Heart right ventricle (tissue), 16 donors: ENCODE results near the gene LCN1. TPM values are rescaled to one million over a fixed set of nuclear protein-coding genes. Genes with fewer than 3 reads are reported as not detected.

ENCODE experiments used
- ATAC-seq, 8 donors: fragments of 200-7000 bp; cut with Tn5 transposase; one replicate each; pipeline ENCODE4 v1.9.1; 2020; ENCODE audit warnings: mild to moderate bottlenecking in 8 of 8, moderate library complexity in 8 of 8, moderate number of reproducible peaks in 1 of 8
- DNase-seq, 2 donors: peaks; one replicate each; pipeline ENCODE4 v3.0.0-alpha.2; 2020
- H3K27ac ChIP-seq, 10 donors: fragments of 200-600 bp; sonication (generic) in 2 of 10; one replicate each; pipeline versions ENCODE4 v1.5.0 to v1.8.0; 2020 to 2022; ENCODE audit warnings: mild to moderate bottlenecking in 3 of 10
- H3K27me3 ChIP-seq, 7 donors: fragments of 200-600 bp; one replicate each; pipeline ENCODE4 v1.8.0; 2021 to 2022; ENCODE audit warnings: mild to moderate bottlenecking in 2 of 7
- H3K36me3 ChIP-seq, 9 donors: fragments of 200-600 bp; sonication (generic) in 1 of 9; one replicate each; pipeline versions ENCODE4 v1.5.0 to v1.8.0; 2020 to 2022; ENCODE audit warnings: mild to moderate bottlenecking in 2 of 9
- H3K4me1 ChIP-seq, 9 donors: fragments of 200-600 bp; sonication (generic) in 1 of 9; one replicate each; pipeline versions ENCODE4 v1.5.0 to v1.8.0; 2020 to 2022; ENCODE audit warnings: mild to moderate bottlenecking in 4 of 9
- H3K4me3 ChIP-seq, 10 donors: fragments of 200-600 bp; sonication (generic) in 2 of 10; one replicate each; pipeline versions ENCODE4 v1.5.0 to v1.8.0; 2020 to 2022; ENCODE audit warnings: mild to moderate bottlenecking in 7 of 10, moderate library complexity in 2 of 10
- H3K9me3 ChIP-seq, 11 donors: fragments of 200-600 bp in 10 of 11; sonication (generic) in 2 of 11; one replicate each; pipeline versions ENCODE4 v1.5.0 to v1.8.0; 2013 to 2022; ENCODE audit warnings: mild to moderate bottlenecking in 2 of 11, control low read depth in 1 of 11, moderate library complexity in 1 of 11
- WGBS, 2 donors: extraction: QIAGEN DNeasy Blood & Tissue Kit; methylation state at CpG; one replicate each; pipeline ENCODE4 v1.1.7; 2013; ENCODE audit warnings: inconsistent platforms in 1 of 2; 5-methylcytosine and 5-hydroxymethylcytosine counted together
- intact Hi-C, 10 donors: fragments of 100-400 bp; cut with DNase I; formaldehyde crosslinking; loops; one replicate each; pipeline versions ENCODE4 v1.11.1 to v1.14.2; 2022
- polyA plus RNA-seq, 2 donors: library from polyadenylated mRNA; stranded (reverse); fragments of 200-250 nt; gene quantifications; one replicate each; pipeline ENCODE4 v1.2.3, GENCODE V29; 2013
- total RNA-seq, 10 donors: library from RNA; stranded (reverse); fragmentation: NEBNext Ultra II Directional in 3 of 10; extraction: Animal tissue kit (Norgen Biotek cat#: 25700) in 3 of 10; gene quantifications; one replicate each; pipeline versions ENCODE4 v1.2.1 to v1.2.4, GENCODE V29; 2021 to 2023
- TF ChIP-seq, protein P1 (sequence below), 9 donors: fragments of 200-600 bp; sonication (generic) in 2 of 9; IDR thresholded peaks; one replicate each; pipeline versions ENCODE4 v1.5.0 to v1.8.0; 2021 to 2022; ENCODE audit warnings: antibody characterized with exemption in 9 of 9, mild to moderate bottlenecking in 5 of 9, moderate library complexity in 1 of 9
- donor health status: Arrhythmogenic right ventricular cardiomyopathy.
- donor health status: ischemic (EF 13 %, LVEDD 7.1; RV severe dilation, severe dysfunction).
- donor health status: healthy with polysubstance abuse.
- donor health status: DM: no; HTN: yes; CAD: no.
- donor health status: DM: no; HTN: no; CAD: no.
- donor health status: ischemic (EF 25% LVEDD 6.9; RV normal size, moderate dysfunction).
- donor health status: ischemic (EF 25% LVEDD 5.7; RV mildly dilated, moderate dysfunction).
- donor health status: healthy.
- donor health status: DM: yes; HTN: yes; CAD: no.
- donor health status: Ischemic cardiomyopathy.
- donor health status: ischemic (EF 35%, LVEDD 5.7; RV mildly dilated, moderate dysfunction).
- donor health status: nonischemic (EF 11% LVEDD 7.7; RV severe dilation, severe dysfunction).
- donor health status: DM: yes; HTN: yes; CAD: no.
- donor health status: PGD.
- donor health status: ischemic (EF 29% LVEDD 5.4; RV normal size, mild dysfunction).
- donor health status: nonischemic (EF 23%, LVEDD 6.1; RV moderate dilation, normal function).

LCN1 gene
- total and polyA plus RNA-seq, 12 donors = 0.13 to 0.76 (median 0.32) TPM; not detected in 9

- H3K36me3 ChIP-seq = peaks cover 0 to 73% (median 21%) of the 10 kb centered on the region in 9 donors
- H3K27me3 ChIP-seq = no peaks in the 10 kb centered on the region
- no peak for ATAC-seq
- WGBS, 2 donors = 92 to 94% methylated on average over 40 of the region's 40 CpGs
- H3K9me3 ChIP-seq = no peaks in the 10 kb centered on the region
- no peaks in the 10 kb centered on the region for H3K4me1 ChIP-seq
- no peak for DNase-seq
- intact Hi-C loops = no loop called here
- TF ChIP-seq, protein P1, sequence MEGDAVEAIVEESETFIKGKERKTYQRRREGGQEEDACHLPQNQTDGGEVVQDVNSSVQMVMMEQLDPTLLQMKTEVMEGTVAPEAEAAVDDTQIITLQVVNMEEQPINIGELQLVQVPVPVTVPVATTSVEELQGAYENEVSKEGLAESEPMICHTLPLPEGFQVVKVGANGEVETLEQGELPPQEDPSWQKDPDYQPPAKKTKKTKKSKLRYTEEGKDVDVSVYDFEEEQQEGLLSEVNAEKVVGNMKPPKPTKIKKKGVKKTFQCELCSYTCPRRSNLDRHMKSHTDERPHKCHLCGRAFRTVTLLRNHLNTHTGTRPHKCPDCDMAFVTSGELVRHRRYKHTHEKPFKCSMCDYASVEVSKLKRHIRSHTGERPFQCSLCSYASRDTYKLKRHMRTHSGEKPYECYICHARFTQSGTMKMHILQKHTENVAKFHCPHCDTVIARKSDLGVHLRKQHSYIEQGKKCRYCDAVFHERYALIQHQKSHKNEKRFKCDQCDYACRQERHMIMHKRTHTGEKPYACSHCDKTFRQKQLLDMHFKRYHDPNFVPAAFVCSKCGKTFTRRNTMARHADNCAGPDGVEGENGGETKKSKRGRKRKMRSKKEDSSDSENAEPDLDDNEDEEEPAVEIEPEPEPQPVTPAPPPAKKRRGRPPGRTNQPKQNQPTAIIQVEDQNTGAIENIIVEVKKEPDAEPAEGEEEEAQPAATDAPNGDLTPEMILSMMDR (IDR thresholded peaks at IDR 0.05) = no peak
- H3K4me3 ChIP-seq = no peak overlapping the region
- H3K27ac ChIP-seq = no peak overlapping the region
Observed at GRCh38 chr9:135487281-135488012, 33.8 kb upstream of the LCN1 start.

DNA sequence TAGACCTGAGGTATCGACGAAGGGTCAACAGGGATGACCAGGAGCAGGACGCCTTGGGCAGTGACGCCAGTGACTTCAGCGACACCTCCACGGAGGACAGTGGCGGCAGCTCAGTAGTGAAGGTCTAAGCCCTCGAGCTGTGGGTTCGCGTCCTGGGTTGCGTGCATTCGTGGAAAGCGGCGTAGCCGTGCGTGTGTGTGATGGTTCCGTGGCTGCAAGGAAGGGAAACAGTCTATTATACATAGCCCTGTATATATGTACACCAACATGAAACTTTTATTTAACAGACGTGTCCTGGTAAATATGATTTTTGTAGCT is 33.3 kb upstream of the LCN1 start:
- Histone ChIP-seq H3K27me3 (no peaks in the 10 kb centered on the region), H3K9me3 (no peaks in the 10 kb centered on the region), H3K4me3 (no peak overlapping the region), H3K36me3 (peaks cover 0 to 71% (median 21%) of the 10 kb centered on the region in 9 donors), H3K27ac (no peak overlapping the region), H3K4me1 (no peaks in the 10 kb centered on the region)
- DNase-seq (no peak), ATAC-seq (no peak)
- TF ChIP-seq, protein P1 (IDR thresholded peaks at IDR 0.05) = no peak
- intact Hi-C loops = no loop called here
- 96 to 98% methylated on average over 18 of the region's 18 CpGs for WGBS, 2 donors

DNA sequence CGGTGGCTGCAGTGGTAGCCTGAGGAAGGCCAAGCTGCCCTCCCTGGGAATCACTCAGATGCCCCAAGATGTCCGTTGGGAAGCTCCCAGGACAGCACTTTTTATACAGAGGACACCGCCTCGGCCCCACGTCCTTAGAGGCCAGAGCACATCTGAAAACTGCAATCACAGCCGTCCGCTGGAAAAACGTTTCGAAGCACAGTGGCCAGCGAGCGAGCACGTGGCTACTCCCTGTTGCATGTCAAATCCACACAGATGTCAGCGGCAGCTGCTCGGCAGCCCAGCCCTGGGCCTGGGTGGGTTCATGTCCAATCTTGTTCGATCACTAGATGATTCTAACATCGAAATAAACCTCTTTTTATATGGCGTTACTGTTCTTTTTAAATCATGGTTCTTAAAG is 32.7 kb upstream of the LCN1 start:
- no peaks in the 10 kb centered on the region for H3K9me3 ChIP-seq
- H3K27ac ChIP-seq = no peak overlapping the region
- no peak for DNase-seq
- H3K4me3 ChIP-seq = no peak overlapping the region
- no peaks in the 10 kb centered on the region for H3K4me1 ChIP-seq
- 86 to 91% methylated on average over 17 of the region's 17 CpGs for WGBS, 2 donors
- no peak for ATAC-seq
- TF ChIP-seq, protein P1 (IDR thresholded peaks at IDR 0.05) = no peak
- intact Hi-C loops = no loop called here
- H3K27me3 ChIP-seq = no peaks in the 10 kb centered on the region
- H3K36me3 ChIP-seq = peaks cover 0 to 66% (median 21%) of the 10 kb centered on the region in 9 donors

GRCh38 chr9:135489188-135489906 is 31.9 kb upstream of the LCN1 start:
- intact Hi-C loops = no loop called here
- 88 to 89% methylated on average over 18 of the region's 18 CpGs for WGBS, 2 donors
- Histone ChIP-seq H3K9me3 (no peaks in the 10 kb centered on the region), H3K27ac (no peak overlapping the region), H3K4me1 (no peaks in the 10 kb centered on the region), H3K4me3 (no peak overlapping the region), H3K36me3 (peaks cover 0 to 58% (median 15%) of the 10 kb centered on the region in 9 donors), H3K27me3 (no peaks in the 10 kb centered on the region)
- TF ChIP-seq, protein P1 (IDR thresholded peaks at IDR 0.05) = no peak
- DNase-seq = no peak
- ATAC-seq = no peak
